ENCODE results near the gene CXCL11. TPM values are rescaled to one million over a fixed set of nuclear protein-coding genes. Genes with fewer than 3 reads are reported as not detected.

The CXCL11 gene
- total RNA-seq, 3 donors from 2014 or later (not counting 1 experiment from before 2014, with no cell fraction given), result not detected

DNA sequence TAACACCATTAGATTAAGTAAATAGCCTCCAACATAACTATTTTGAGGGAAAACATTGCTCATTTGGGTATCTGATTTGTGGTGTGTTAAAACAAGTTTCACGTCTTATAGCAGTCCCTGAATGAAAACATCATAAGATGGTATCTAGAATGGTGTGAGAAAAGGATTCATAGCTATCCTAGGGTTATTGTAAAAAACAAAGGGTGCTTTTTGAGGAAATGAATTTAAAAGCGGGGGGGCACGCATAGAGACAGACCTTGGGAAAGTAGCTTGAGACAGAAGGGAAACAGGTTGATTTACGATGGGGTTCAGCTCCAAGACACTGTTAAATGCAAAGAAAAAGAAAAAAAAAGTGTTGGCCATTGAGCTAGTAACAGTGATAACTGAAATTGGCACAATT lies 11.8 kb downstream of the CXCL11 start:
- no peak for ATAC-seq
- no peak overlapping the region for H3K27ac ChIP-seq (ENCODE audit: low read length)
- H3K4me1 ChIP-seq (ENCODE audit: control insufficient read depth, insufficient read depth, low read length), result no peaks in the 10 kb centered on the region
- DNase-seq, result no peak
- no peaks in the 10 kb centered on the region for H3K36me3 ChIP-seq (ENCODE audit: control insufficient read depth, insufficient read depth, low read length)
- H3K27me3 ChIP-seq (ENCODE audit: control insufficient read depth, insufficient read depth, low read length), result no peaks in the 10 kb centered on the region
- Mint-ChIP-seq H3K27me3 (ENCODE audit: low read depth in 2 of 2) (peaks cover 18 to 65% of the 10 kb centered on the region in 2 donors), H3K27ac (no peak overlapping the region), H3K4me1 (peaks cover 9 to 10% of the 10 kb centered on the region in 2 donors), H3K36me3 (no peaks in the 10 kb centered on the region), H3K9me3 (no peaks in the 10 kb centered on the region), H3K4me3 (no peak overlapping the region)
- no peaks in the 10 kb centered on the region for H3K9me3 ChIP-seq (ENCODE audit: control insufficient read depth, insufficient read depth, low read length)
- H3K4me3 ChIP-seq (ENCODE audit: low read length), result no peak overlapping the region
- intact Hi-C loops (cut with micrococcal nuclease), result no loop called here
- TF ChIP-seq CTCF (IDR thresholded peaks at IDR 0.05), result no peak
- 38% methylated on average over 4 of the region's 4 CpGs for WGBS (ENCODE audit: insufficient coverage)

DNA sequence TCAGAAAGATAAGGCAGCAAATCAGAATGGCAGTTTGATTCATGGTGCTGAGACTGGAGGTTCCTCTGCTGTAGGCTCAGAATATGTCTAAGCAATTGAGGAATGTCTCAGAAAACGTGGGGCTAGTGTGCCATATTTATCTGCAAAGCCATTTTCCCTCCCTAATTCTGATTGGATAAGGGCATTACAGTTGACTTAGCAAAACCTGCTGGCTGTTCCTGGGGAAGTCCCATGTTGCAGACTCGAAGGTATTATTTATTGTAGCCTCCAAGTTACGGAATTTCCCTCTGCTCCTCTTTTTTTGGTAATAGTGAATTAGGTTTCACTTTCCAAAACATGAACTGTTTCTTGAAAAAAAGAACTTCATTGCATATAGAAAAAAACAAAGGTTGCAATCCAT lies 12.5 kb downstream of the CXCL11 start, which contains the start of gene CXCL10:
Gene CXCL10, minus strand, starts transcription at position 109 of the 400 bp plus-strand sequence. Its CDS starts 66 bp downstream, at position 43.
- intact Hi-C loops (cut with micrococcal nuclease), result no loop called here
- no peak for TF ChIP-seq CTCF (IDR thresholded peaks at IDR 0.05)
- H3K4me3 ChIP-seq (ENCODE audit: low read length), result no peak within 1 kb of the TSS
- no peaks in the 10 kb centered on the region for H3K36me3 ChIP-seq (ENCODE audit: control insufficient read depth, insufficient read depth, low read length)
- no peaks in the 10 kb centered on the region for H3K4me1 ChIP-seq (ENCODE audit: control insufficient read depth, insufficient read depth, low read length)
- Mint-ChIP-seq H3K27me3 (ENCODE audit: low read depth in 2 of 2) (peaks cover 17 to 62% of the 10 kb centered on the region in 2 donors), H3K27ac (no peak within 1 kb of the TSS), H3K4me1 (peaks cover 7 to 8% of the 10 kb centered on the region in 2 donors), H3K9me3 (no peaks in the 10 kb centered on the region), H3K36me3 (no peaks in the 10 kb centered on the region), H3K4me3 (no peak within 1 kb of the TSS)
- H3K27me3 ChIP-seq (ENCODE audit: control insufficient read depth, insufficient read depth, low read length), result no peaks in the 10 kb centered on the region
- H3K9me3 ChIP-seq (ENCODE audit: control insufficient read depth, insufficient read depth, low read length), result no peaks in the 10 kb centered on the region
- DNase-seq (peak in 1 of 2 donors; percentile 60), ATAC-seq (peak in 2 of 3 donors; percentile 36 to 58)
- no peak within 1 kb of the TSS for H3K27ac ChIP-seq (ENCODE audit: low read length)
- WGBS (ENCODE audit: insufficient coverage), result 16% methylated on average over 3 of the region's 3 CpGs

DNA sequence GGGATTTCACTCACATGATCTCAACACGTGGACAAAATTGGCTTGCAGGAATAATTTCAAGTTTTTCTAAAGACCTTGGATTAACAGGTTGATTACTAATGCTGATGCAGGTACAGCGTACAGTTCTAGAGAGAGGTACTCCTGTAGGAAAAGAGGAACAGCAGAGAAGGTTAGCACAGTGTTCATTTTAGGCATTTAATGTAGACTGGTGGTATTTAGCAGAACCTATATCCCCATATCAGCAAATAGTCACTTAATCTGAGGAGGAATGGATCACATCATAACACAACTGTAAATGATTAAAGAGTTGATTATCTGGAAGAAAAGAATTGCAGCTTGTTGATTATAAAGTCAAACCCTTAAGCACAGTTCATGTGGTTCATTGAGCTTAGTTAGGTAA lies 13.2 kb downstream of the CXCL11 start:
- H3K9me3 ChIP-seq (ENCODE audit: control insufficient read depth, insufficient read depth, low read length), result no peaks in the 10 kb centered on the region
- WGBS (ENCODE audit: insufficient coverage), result 87% methylated on average over 2 of the region's 2 CpGs
- no peaks in the 10 kb centered on the region for H3K36me3 Mint-ChIP-seq
- intact Hi-C loops (cut with micrococcal nuclease), result no loop called here
- ATAC-seq (no peak), DNase-seq (no peak)
- H3K4me3 ChIP-seq (ENCODE audit: low read length), result no peak overlapping the region
- no peaks in the 10 kb centered on the region for H3K4me1 ChIP-seq (ENCODE audit: control insufficient read depth, insufficient read depth, low read length)
- no peak overlapping the region for H3K4me3 Mint-ChIP-seq
- no peak for TF ChIP-seq CTCF (IDR thresholded peaks at IDR 0.05)
- H3K27ac Mint-ChIP-seq, result no peak overlapping the region
- no peaks in the 10 kb centered on the region for H3K36me3 ChIP-seq (ENCODE audit: control insufficient read depth, insufficient read depth, low read length)
- H3K9me3 Mint-ChIP-seq, result no peaks in the 10 kb centered on the region
- peaks cover 4 to 5% of the 10 kb centered on the region in 2 donors for H3K4me1 Mint-ChIP-seq
- H3K27me3 ChIP-seq (ENCODE audit: control insufficient read depth, insufficient read depth, low read length), result no peaks in the 10 kb centered on the region
- H3K27me3 Mint-ChIP-seq (ENCODE audit: low read depth in 2 of 2), result peaks cover 16 to 58% of the 10 kb centered on the region in 2 donors
- H3K27ac ChIP-seq (ENCODE audit: low read length), result no peak overlapping the region

GRCh38 chr4:76022031-76022430 lies 13.8 kb downstream of the CXCL11 start:
- DNase-seq (no peak), ATAC-seq (no peak)
- Mint-ChIP-seq H3K27me3 (ENCODE audit: low read depth in 2 of 2) (peaks cover 13 to 58% of the 10 kb centered on the region in 2 donors), H3K4me1 (peaks cover 4 to 5% of the 10 kb centered on the region in 2 donors), H3K27ac (no peak overlapping the region), H3K9me3 (no peaks in the 10 kb centered on the region), H3K36me3 (no peaks in the 10 kb centered on the region), H3K4me3 (no peak overlapping the region)
- H3K36me3 ChIP-seq (ENCODE audit: control insufficient read depth, insufficient read depth, low read length), result no peaks in the 10 kb centered on the region
- no peaks in the 10 kb centered on the region for H3K9me3 ChIP-seq (ENCODE audit: control insufficient read depth, insufficient read depth, low read length)
- intact Hi-C loops (cut with micrococcal nuclease), result no loop called here
- no peak overlapping the region for H3K4me3 ChIP-seq (ENCODE audit: low read length)
- no peak for TF ChIP-seq CTCF (IDR thresholded peaks at IDR 0.05)
- H3K27ac ChIP-seq (ENCODE audit: low read length), result no peak overlapping the region
- WGBS (ENCODE audit: insufficient coverage), result 56% methylated on average over 2 of the region's 4 CpGs
- H3K27me3 ChIP-seq (ENCODE audit: control insufficient read depth, insufficient read depth, low read length), result no peaks in the 10 kb centered on the region
- H3K4me1 ChIP-seq (ENCODE audit: control insufficient read depth, insufficient read depth, low read length), result no peaks in the 10 kb centered on the region

All from natural killer cell (primary cell).